Fibroblast of the aortic adventitia (primary cell): Measurements from ENCODE around the gene ARL16. TPM values are rescaled to one million over a fixed set of nuclear protein-coding genes. Genes with fewer than 3 reads are reported as not detected.

ENCODE experiments used
- DNase-seq: peaks from one replicate; pipeline ENCODE4 v3.0.0-alpha.2; 2010; ENCODE audit warnings: low read depth
- H3K4me3 ChIP-seq: 2 replicates; pipeline ENCODE4 v1.5.1; 2011; ENCODE audit warnings: low read depth, mild to moderate bottlenecking, control low read depth, low read length, moderate library complexity
- total RNA-seq: library from RNA; depleted of rRNA; stranded (reverse); fragments of >200 nt; gene quantifications from 2 replicates; pipeline ENCODE4 v1.2.3, GENCODE V29; 2012; ENCODE audit warnings: low replicate concordance
- TF ChIP-seq, protein P1 (sequence below): IDR thresholded peaks from 2 replicates; pipeline ENCODE4 v1.5.1; 2011; ENCODE audit warnings: mild to moderate bottlenecking, low read length, control low read depth, inconsistent platforms; ENCODE audit not compliant: insufficient read depth

ARL16 gene
- total RNA-seq, 1 donor = 26.4 TPM

DNA sequence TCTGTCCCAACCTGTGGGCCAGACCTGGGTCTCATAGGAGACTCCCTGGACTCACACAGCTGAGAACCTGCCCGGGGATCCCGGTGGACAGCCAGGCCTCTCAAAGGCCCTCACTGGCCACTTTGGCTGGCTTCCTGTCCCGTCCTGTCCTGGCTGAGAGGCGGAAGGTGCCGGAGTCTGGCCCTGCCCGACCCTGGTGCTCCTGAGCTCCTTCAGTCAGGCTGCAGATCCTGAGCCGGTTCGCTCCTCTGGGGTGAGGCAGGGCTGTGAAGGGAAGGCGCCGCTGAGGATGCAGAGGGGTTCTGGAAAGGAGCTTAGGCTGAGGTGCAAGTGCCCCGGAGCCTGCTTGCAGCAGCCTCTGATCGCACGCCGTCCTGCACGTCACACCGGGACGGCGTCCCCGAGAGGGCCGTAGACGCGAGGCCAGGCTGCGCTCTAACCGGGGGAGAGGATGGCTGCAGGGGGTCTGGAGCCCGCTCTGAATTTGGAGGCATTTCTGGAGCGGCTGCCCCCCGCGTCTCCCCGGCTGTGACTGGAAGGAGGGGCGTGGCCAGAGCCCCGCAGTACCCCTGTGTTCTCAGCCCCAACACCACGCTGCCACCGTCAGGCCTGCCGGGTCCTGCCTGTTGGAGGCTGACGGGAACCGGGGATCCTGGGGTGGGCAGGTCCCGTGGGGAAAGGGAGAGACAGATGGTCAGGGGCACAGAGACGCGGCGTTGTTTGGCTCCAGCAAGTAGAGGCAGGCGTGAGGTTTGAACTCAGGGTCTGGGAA, 4.4 kb upstream of the ARL16 start:
- no peak overlapping the region for H3K4me3 ChIP-seq
- TF ChIP-seq, protein P1, sequence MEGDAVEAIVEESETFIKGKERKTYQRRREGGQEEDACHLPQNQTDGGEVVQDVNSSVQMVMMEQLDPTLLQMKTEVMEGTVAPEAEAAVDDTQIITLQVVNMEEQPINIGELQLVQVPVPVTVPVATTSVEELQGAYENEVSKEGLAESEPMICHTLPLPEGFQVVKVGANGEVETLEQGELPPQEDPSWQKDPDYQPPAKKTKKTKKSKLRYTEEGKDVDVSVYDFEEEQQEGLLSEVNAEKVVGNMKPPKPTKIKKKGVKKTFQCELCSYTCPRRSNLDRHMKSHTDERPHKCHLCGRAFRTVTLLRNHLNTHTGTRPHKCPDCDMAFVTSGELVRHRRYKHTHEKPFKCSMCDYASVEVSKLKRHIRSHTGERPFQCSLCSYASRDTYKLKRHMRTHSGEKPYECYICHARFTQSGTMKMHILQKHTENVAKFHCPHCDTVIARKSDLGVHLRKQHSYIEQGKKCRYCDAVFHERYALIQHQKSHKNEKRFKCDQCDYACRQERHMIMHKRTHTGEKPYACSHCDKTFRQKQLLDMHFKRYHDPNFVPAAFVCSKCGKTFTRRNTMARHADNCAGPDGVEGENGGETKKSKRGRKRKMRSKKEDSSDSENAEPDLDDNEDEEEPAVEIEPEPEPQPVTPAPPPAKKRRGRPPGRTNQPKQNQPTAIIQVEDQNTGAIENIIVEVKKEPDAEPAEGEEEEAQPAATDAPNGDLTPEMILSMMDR = no peak
- DNase-seq = no peak

DNA sequence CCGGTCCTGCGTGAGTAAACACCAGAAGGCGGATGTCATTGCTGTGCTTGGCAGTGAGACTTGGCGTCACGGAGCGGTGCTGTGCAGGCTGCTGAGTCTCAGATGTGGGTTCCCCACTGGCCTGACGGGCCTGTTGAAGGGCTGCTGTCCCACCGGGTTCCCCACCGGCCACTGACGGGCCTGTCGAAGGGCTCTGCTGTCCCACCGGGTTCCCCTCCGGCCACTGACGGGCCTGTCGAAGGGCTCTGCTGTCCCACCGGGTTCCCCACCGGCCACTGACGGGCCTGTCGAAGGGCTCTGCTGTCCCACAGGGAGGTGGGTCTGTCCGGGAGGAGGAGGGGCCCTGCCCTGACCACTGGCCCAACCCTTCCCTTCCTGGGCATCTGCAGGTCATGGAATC, 3.0 kb upstream of the ARL16 start:
- no peak for DNase-seq
- H3K4me3 ChIP-seq = no peak overlapping the region
- TF ChIP-seq, protein P1 = no peak

DNA sequence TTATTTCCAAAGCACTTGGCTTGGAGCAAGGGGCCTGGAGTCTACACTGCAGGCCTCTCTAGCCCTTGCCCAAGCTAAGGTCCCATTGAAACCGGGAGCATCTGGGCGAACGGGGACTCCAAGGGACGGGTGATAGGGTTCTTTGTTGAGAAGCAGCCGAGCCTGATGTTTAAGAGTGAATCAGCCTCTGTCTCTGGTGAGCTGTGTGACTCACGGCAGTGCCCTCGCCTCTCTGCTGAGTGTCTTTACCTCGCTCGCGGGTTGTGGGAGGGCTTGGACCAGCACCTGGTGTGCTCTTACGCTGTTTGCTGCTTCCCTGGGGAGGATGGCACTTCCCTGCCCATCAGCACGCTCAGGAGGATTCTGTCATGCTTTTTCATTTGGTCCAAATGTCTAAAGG, 1.5 kb upstream of the ARL16 start:
- DNase-seq = peak; percentile 41
- peak overlapping the region; percentile 85 for H3K4me3 ChIP-seq
- TF ChIP-seq, protein P1 = no peak

DNA sequence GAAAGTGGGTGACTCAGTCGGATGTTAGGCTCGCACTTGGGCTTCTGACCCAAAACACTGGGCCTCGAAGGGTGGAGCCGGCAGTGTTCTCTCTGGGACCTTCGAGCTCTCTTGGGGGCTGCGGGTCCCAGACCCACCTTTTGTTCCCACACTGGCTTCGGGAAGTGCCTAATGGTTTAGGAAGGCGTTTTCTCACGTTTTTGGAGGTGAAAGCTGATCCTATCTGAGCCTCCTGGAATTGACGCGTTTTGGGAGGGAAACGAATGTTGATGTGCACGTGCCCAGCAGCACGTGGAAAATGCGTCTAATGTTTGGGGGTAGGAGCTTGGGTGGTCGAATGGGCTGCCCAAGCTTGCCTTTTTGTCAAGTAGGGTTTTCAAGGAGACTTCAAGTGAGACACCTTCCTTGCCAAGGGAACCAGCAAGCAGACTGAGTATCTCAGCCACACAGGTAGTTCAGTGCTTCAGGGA, 880 bp upstream of the ARL16 start:
- DNase-seq = peak; percentile 81
- TF ChIP-seq, protein P1 = no peak
- peak overlapping the region; percentile 85 for H3K4me3 ChIP-seq

DNA sequence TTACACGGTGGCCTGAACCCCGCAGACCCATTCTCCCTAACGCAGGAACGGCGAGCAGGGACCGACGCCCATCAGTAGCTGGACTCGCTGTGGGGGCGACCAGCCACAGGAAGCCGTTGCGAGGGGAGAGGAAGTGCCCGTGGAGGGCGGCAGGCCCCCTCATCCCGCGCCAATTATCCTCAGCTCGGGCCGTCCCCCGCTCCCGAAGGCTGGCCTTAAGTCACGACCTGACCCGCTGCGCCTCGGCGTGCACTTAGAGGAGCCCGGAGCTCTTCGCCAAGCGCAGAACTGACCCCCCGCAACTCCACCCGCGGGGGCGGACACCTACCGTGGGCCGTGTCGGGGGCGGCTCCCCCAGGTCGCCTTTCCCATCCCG, 401 bp downstream of the ARL16 start:
- DNase-seq = no peak
- TF ChIP-seq, protein P1 = no peak
- H3K4me3 ChIP-seq = peak overlapping the region; percentile 91

DNA sequence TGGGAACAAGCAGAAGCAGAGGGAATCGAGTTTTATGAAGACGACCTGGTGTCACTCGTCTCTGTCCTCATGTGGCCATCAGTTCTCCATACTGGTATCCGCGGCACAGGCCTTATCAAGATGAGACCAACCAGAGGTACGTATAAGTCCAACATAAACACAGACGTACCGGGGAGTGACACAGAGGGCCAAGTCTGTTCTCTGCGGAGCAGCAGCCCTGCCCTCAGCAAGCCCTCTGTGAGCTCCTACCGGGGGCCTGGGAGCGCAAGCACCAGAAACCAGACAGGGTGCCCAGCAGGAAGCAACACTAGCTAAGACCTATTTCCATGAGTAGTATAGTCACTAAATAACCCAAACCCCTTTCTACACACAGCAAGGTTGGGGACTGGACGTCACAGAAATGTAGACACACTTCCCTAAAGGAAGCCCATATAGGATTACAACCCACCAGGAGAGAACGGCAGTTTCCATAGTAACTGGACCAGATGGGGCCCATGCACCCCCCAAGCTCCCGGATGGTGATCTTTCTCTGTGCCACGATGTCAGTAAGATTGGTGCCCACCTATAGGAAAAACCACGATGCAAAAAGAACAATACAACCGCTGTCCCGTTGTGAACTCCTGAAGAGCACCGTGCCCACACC, 911 bp downstream of the ARL16 start:
- H3K4me3 ChIP-seq = peak overlapping the region; percentile 91
- TF ChIP-seq, protein P1 = no peak
- DNase-seq = peak; percentile 11
